ENCODE measurements around the gene S100A6. TPM values are rescaled to one million over a fixed set of nuclear protein-coding genes. Genes with fewer than 3 reads are reported as not detected.

Gene S100A6
- total RNA-seq, 1 experiment from 2014 or later = 2,572 TPM

DNA sequence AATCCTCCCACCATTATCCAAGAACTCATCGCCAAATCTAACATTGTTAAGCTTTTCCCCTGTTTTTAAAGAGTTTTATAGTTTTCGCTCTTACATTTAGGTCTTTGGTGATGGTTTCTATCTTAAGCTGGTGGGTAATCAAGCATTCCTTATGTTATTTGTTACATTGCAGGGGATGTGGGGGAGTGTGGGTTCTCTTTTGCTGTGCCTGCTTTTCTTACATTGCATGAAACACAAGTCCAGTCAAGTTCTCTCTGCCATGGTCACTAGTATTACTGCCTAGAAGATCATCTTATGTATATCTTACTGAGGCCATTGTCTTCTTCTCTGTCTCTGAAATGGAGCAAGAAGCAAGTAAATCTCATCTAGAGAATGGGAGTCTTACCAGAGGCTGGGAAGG, 48.1 kb downstream of the S100A6 start:
- POLR2A ChIA-PET (ENCODE audit: unreplicated experiment) = no interaction called here
- CTCF ChIA-PET = interaction anchor here (0.7 kb wide), 1 partner anchor 146 kb away, joined by 8 read pairs; no protein-coding TSS in a partner anchor
- TF ChIP-seq EZH2phosphoT487 (IDR thresholded peaks at IDR 0.05; ENCODE audit: borderline replicate concordance, low read length) = no peak
- TF ChIP-seq EZH2 (IDR thresholded peaks at IDR 0.05; ENCODE audit: low read length, unreplicated experiment) = no peak
- TF ChIP-seq, protein P1, sequence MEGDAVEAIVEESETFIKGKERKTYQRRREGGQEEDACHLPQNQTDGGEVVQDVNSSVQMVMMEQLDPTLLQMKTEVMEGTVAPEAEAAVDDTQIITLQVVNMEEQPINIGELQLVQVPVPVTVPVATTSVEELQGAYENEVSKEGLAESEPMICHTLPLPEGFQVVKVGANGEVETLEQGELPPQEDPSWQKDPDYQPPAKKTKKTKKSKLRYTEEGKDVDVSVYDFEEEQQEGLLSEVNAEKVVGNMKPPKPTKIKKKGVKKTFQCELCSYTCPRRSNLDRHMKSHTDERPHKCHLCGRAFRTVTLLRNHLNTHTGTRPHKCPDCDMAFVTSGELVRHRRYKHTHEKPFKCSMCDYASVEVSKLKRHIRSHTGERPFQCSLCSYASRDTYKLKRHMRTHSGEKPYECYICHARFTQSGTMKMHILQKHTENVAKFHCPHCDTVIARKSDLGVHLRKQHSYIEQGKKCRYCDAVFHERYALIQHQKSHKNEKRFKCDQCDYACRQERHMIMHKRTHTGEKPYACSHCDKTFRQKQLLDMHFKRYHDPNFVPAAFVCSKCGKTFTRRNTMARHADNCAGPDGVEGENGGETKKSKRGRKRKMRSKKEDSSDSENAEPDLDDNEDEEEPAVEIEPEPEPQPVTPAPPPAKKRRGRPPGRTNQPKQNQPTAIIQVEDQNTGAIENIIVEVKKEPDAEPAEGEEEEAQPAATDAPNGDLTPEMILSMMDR (conservative IDR thresholded peaks at IDR 0.05; ENCODE audit: low read depth, low read length) = no peak

DNA sequence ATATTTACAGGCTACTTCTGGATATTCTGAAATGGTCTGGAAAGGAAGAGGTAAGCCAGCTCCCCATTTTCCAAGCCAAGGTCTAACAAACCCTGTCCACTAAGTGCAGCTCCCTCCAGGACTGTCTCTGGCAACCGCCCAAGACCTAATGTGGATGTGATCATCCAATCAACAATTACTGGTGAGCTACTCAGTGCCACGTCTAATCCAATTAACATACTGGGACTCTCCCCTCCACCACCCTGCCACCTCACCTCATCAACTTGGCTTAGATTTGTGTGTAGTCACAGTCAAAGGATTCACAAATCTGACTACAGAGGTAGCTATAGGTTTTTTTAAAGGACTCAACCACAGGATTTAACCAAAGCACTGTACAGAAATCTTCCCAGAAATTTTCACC, 49.9 kb downstream of the S100A6 start:
- peaks cover 6% of the 10 kb centered on the region; the same call in 1 of the 2 replicates for H3K27me3 ChIP-seq (ENCODE audit: low read length)
- H3K36me3 ChIP-seq (ENCODE audit: low read depth, low read length) = no peaks in the 10 kb centered on the region
- H3K27ac ChIP-seq (ENCODE audit: low read length) = no peak overlapping the region
- intact Hi-C loops (cut with micrococcal nuclease) = no loop called here
- no peaks in the 10 kb centered on the region for H3K79me2 ChIP-seq (ENCODE audit: low read length)
- H3K9me2 ChIP-seq (replicated peaks; ENCODE audit: low read length) = no peaks in the 10 kb centered on the region
- H3K4me3 ChIP-seq (ENCODE audit: low read length) = no peak overlapping the region
- no peak for DNase-seq
- H3K4me1 ChIP-seq (ENCODE audit: insufficient read depth, low read length) = peaks cover 14% of the 10 kb centered on the region
- H3K9ac ChIP-seq (ENCODE audit: low read length) = no peak overlapping the region
- H3K9me3 ChIP-seq (ENCODE audit: low read length) = no peaks in the 10 kb centered on the region
- H2AFZ ChIP-seq (ENCODE audit: low read length) = no peak overlapping the region
- TF ChIP-seq, protein P1 (conservative IDR thresholded peaks at IDR 0.05; ENCODE audit: low read depth, low read length) = no peak
- no peak for TF ChIP-seq EZH2phosphoT487 (IDR thresholded peaks at IDR 0.05; ENCODE audit: borderline replicate concordance, low read length)
- TF ChIP-seq EZH2 (IDR thresholded peaks at IDR 0.05; ENCODE audit: low read length, unreplicated experiment) = no peak
- H4K20me1 ChIP-seq (ENCODE audit: low read length) = no peaks in the 10 kb centered on the region
- ATAC-seq = no peak
- no peak overlapping the region for H3K4me2 ChIP-seq (ENCODE audit: low read length)
- ChIA-PET CTCF (interaction anchor here (0.7 kb wide), 1 partner anchor 9 kb away, joined by 3 read pairs; no protein-coding TSS in a partner anchor), POLR2A (ENCODE audit: unreplicated experiment) (interaction anchor here (0.6 kb wide), 1 partner anchor 17 kb away, joined by 4 read pairs; no protein-coding TSS in a partner anchor)
- no peaks in the 10 kb centered on the region for H3F3A ChIP-seq (ENCODE audit: low read length, unreplicated experiment)
- BruUV-seq (replicated peaks) = no TSS peak

More for the DNA sequence above, 48.1 kb downstream of the S100A6 start:
- ATAC-seq (no peak), DNase-seq (no peak)
- no peaks in the 10 kb centered on the region for H3F3A ChIP-seq (ENCODE audit: low read length, unreplicated experiment)
- no peaks in the 10 kb centered on the region for H3K36me3 ChIP-seq (ENCODE audit: low read depth, low read length)
- no peak overlapping the region for H3K27ac ChIP-seq (ENCODE audit: low read length)
- intact Hi-C loops (cut with micrococcal nuclease) = no loop called here
- no peak overlapping the region for H3K9ac ChIP-seq (ENCODE audit: low read length)
- no TSS peak for BruUV-seq (replicated peaks)
- no peak overlapping the region for H3K4me2 ChIP-seq (ENCODE audit: low read length)
- no peak overlapping the region for H2AFZ ChIP-seq (ENCODE audit: low read length)
- no peaks in the 10 kb centered on the region for H3K27me3 ChIP-seq (ENCODE audit: low read length)
- no peaks in the 10 kb centered on the region for H3K79me2 ChIP-seq (ENCODE audit: low read length)
- H3K4me3 ChIP-seq (ENCODE audit: low read length) = no peak overlapping the region
- H3K9me2 ChIP-seq (replicated peaks; ENCODE audit: low read length) = no peaks in the 10 kb centered on the region
- H4K20me1 ChIP-seq (ENCODE audit: low read length) = no peaks in the 10 kb centered on the region
- H3K4me1 ChIP-seq (ENCODE audit: insufficient read depth, low read length) = peaks cover 25% of the 10 kb centered on the region
- no peaks in the 10 kb centered on the region for H3K9me3 ChIP-seq (ENCODE audit: low read length)

Other genes with a start within 250 kb of the S100A6 start
- not detected in 2 replicates for gene PGLYRP3, start 223.0 kb downstream of the S100A6 start, total RNA-seq (2014; rRNA removed)
- not detected in 2 replicates for gene PGLYRP4, start 187.2 kb downstream of the S100A6 start, total RNA-seq (2014; rRNA removed)
- gene S100A9, start 178.1 kb downstream of the S100A6 start, total RNA-seq (2014; rRNA removed) = 482 and 559 TPM in 2 replicates
- gene S100A12, start 160.4 kb downstream of the S100A6 start, total RNA-seq (2014; rRNA removed) = not detected in 2 replicates
- gene S100A8, start 144.9 kb downstream of the S100A6 start, total RNA-seq (2014; rRNA removed) = 0.29 TPM in 1 of 2 replicates, not detected in the other
- not detected in 2 replicates for gene S100A7A, start 119.5 kb downstream of the S100A6 start, total RNA-seq (2014; rRNA removed)
- gene S100A7, start 75.3 kb downstream of the S100A6 start, total RNA-seq (2014; rRNA removed) = not detected in 2 replicates
- 2.5 and 6.3 TPM in 2 replicates for gene S100A5, start 4.9 kb upstream of the S100A6 start, total RNA-seq (2014; rRNA removed)
- gene S100A4, start 9.8 kb upstream of the S100A6 start, total RNA-seq (2014; rRNA removed) = 32.2 and 55.8 TPM in 2 replicates
- gene S100A3, start 13.3 kb upstream of the S100A6 start, total RNA-seq (2014; rRNA removed) = 4.6 and 7.9 TPM in 2 replicates
- 358 and 373 TPM in 2 replicates for gene S100A2, start 29.9 kb upstream of the S100A6 start, total RNA-seq (2014; rRNA removed)
- gene S100A16, start 77.1 kb upstream of the S100A6 start, total RNA-seq (2014; rRNA removed) = 1,254 and 1,288 TPM in 2 replicates
- gene S100A14, start 80.3 kb upstream of the S100A6 start, total RNA-seq (2014; rRNA removed) = 462 and 536 TPM in 2 replicates
- 307 and 350 TPM in 2 replicates for gene S100A13, start 91.5 kb upstream of the S100A6 start, total RNA-seq (2014; rRNA removed)
- 0.29 TPM in 1 of 2 replicates, not detected in the other for gene S100A1, start 92.4 kb upstream of the S100A6 start, total RNA-seq (2014; rRNA removed)
- gene CHTOP, start 98.1 kb upstream of the S100A6 start, total RNA-seq (2014; rRNA removed) = 101 and 112 TPM in 2 replicates
- 46.4 and 82.0 TPM in 2 replicates for gene SNAPIN, start 122.7 kb upstream of the S100A6 start, total RNA-seq (2014; rRNA removed)
- 398 and 439 TPM in 2 replicates for gene ILF2, start 135.0 kb upstream of the S100A6 start, total RNA-seq (2014; rRNA removed)
- 0.46 and 0.84 TPM in 2 replicates for gene NPR1, start 142.7 kb upstream of the S100A6 start, total RNA-seq (2014; rRNA removed)
- gene INTS3, start 192.1 kb upstream of the S100A6 start, total RNA-seq (2014; rRNA removed) = 46.5 and 57.4 TPM in 2 replicates
- gene SLC27A3, start 239.4 kb upstream of the S100A6 start, total RNA-seq (2014; rRNA removed) = 6.3 and 9.2 TPM in 2 replicates